Liver (tissue), 9 donors: Measurements from ENCODE around the gene ZDHHC8. TPM values are rescaled to one million over a fixed set of nuclear protein-coding genes. Genes with fewer than 3 reads are reported as not detected.

ENCODE experiments used
- DNase-seq: peaks from one replicate; pipeline ENCODE4 v3.0.0-alpha.2; 2017; ENCODE audit warnings: low spot score
- H3K27ac ChIP-seq, 2 donors: one replicate each; pipeline ENCODE4 v1.7.0; 2013; ENCODE audit warnings: inconsistent platforms in 2 of 2, low read length in 2 of 2, control low read depth in 1 of 2, low read depth in 1 of 2, mild to moderate bottlenecking in 1 of 2
- H3K27me3 ChIP-seq, 4 donors: one replicate each; pipeline versions ENCODE4 v1.6.1 to v1.7.0; 2013; ENCODE audit warnings: low read length in 3 of 4, inconsistent platforms in 1 of 4, mild to moderate bottlenecking in 1 of 4, moderate library complexity in 1 of 4; ENCODE audit not compliant: control insufficient read depth in 4 of 4, insufficient read depth in 4 of 4
- H3K36me3 ChIP-seq, 4 donors: one replicate each; pipeline versions ENCODE4 v1.6.1 to v1.7.0; 2013; ENCODE audit warnings: low read length in 3 of 4, mild to moderate bottlenecking in 3 of 4, low read depth in 1 of 4, moderate library complexity in 1 of 4; ENCODE audit not compliant: control insufficient read depth in 4 of 4, insufficient read depth in 3 of 4
- H3K4me1 ChIP-seq, 4 donors: one replicate each; pipeline versions ENCODE4 v1.6.1 to v1.7.0; 2013; ENCODE audit warnings: low read length in 3 of 4, mild to moderate bottlenecking in 3 of 4, moderate library complexity in 1 of 4; ENCODE audit not compliant: control insufficient read depth in 4 of 4, insufficient read depth in 4 of 4
- H3K4me3 ChIP-seq, 3 donors: one replicate each; pipeline versions ENCODE4 v1.6.1 to v1.7.0; 2013; ENCODE audit warnings: low read length in 3 of 3, control low read depth in 1 of 3, low read depth in 1 of 3, mild to moderate bottlenecking in 1 of 3
- H3K9ac ChIP-seq, 2 donors: one replicate each; pipeline ENCODE4 v1.7.0; 2013; ENCODE audit warnings: low read length in 2 of 2, mild to moderate bottlenecking in 2 of 2, moderate library complexity in 2 of 2, control low read depth in 1 of 2, low read depth in 1 of 2
- H3K9me3 ChIP-seq, 4 donors: one replicate each; pipeline versions ENCODE4 v1.6.1 to v1.7.0; 2013; ENCODE audit warnings: low read length in 3 of 4; ENCODE audit not compliant: control insufficient read depth in 4 of 4
- CTCF ChIP-seq: fragments of 150-350 bp; IDR thresholded peaks from 2 replicates; pipeline ENCODE4 v1.5.1; 2017; ENCODE audit warnings: improper control_type of control experiment, low read depth, low read length; ENCODE audit not compliant: missing input control
- EGR1 ChIP-seq, 2 donors: IDR thresholded peaks; 2 replicates each; pipeline ENCODE4 v1.6.1; 2016 to 2018; ENCODE audit warnings: antibody characterized with exemption in 2 of 2, low read depth in 2 of 2
- FOXA1 ChIP-seq: IDR thresholded peaks from 2 replicates; pipeline ENCODE4 v1.6.1; 2016; ENCODE audit warnings: antibody characterized with exemption
- FOXA2 ChIP-seq: IDR thresholded peaks from 2 replicates; pipeline ENCODE4 v1.6.1; 2016; ENCODE audit warnings: antibody characterized with exemption
- GABPA ChIP-seq, 2 donors: IDR thresholded peaks in 1 of 2; conservative IDR thresholded peaks in 1 of 2; 2 replicates each; pipeline ENCODE4 v1.6.1; 2016; ENCODE audit warnings: antibody characterized with exemption in 2 of 2, mild to moderate bottlenecking in 1 of 2, moderate library complexity in 1 of 2
- HNF4A ChIP-seq, 2 donors: conservative IDR thresholded peaks; 2 replicates each; pipeline ENCODE4 v1.6.1; 2016; ENCODE audit warnings: antibody characterized with exemption in 2 of 2, mild to moderate bottlenecking in 2 of 2
- HNF4G ChIP-seq: IDR thresholded peaks from 2 replicates; pipeline ENCODE4 v1.6.1; 2016; ENCODE audit warnings: antibody characterized with exemption
- JUND ChIP-seq, 2 donors: IDR thresholded peaks; 2 replicates each; pipeline ENCODE4 v1.6.1; 2016; ENCODE audit warnings: antibody characterized with exemption in 2 of 2
- MAX ChIP-seq: IDR thresholded peaks from 2 replicates; pipeline ENCODE4 v1.6.1; 2016; ENCODE audit warnings: antibody characterized with exemption
- NR2F2 ChIP-seq: IDR thresholded peaks from 2 replicates; pipeline ENCODE4 v1.6.1; 2016; ENCODE audit warnings: antibody characterized with exemption
- RAD21 ChIP-seq, 2 donors: IDR thresholded peaks; 2 replicates each; pipeline ENCODE4 v1.6.1; 2016; ENCODE audit warnings: antibody characterized with exemption in 2 of 2, mild to moderate bottlenecking in 2 of 2
- RXRA ChIP-seq, 2 donors: IDR thresholded peaks; 2 replicates each; pipeline ENCODE4 v1.6.1; 2017 to 2018; ENCODE audit warnings: antibody characterized with exemption in 2 of 2, mild to moderate bottlenecking in 1 of 2
- SP1 ChIP-seq: IDR thresholded peaks from 2 replicates; pipeline ENCODE4 v1.6.1; 2018; ENCODE audit warnings: antibody characterized with exemption, mild to moderate bottlenecking
- TAF1 ChIP-seq: conservative IDR thresholded peaks from 2 replicates; pipeline ENCODE4 v1.6.1; 2016; ENCODE audit warnings: antibody characterized with exemption, mild to moderate bottlenecking
- YY1 ChIP-seq: IDR thresholded peaks from 2 replicates; pipeline ENCODE4 v1.6.1; 2016; ENCODE audit warnings: antibody characterized with exemption, mild to moderate bottlenecking
- ZBTB33 ChIP-seq: IDR thresholded peaks from 2 replicates; pipeline ENCODE4 v1.6.1; 2016; ENCODE audit warnings: antibody characterized with exemption
- WGBS: extraction: QIAGEN DNeasy Blood & Tissue Kit; methylation state at CpG from one replicate; pipeline ENCODE4 v1.1.7; 2013; 5-methylcytosine and 5-hydroxymethylcytosine counted together
- polyA plus RNA-seq, 2 donors: library from polyadenylated mRNA; stranded (reverse) in 1 of 2; unstranded in 1 of 2; fragments of 200-250 nt in 1 of 2; fragments of >200 nt in 1 of 2; fragmentation: Nextera tagmentation in 1 of 2; extraction: Ambion mirVana in 1 of 2; gene quantifications; one replicate each; pipeline versions ENCODE4 v1.2.1 to v1.2.3, GENCODE V29; 2013 to 2015
- total RNA-seq, 2 donors: library from RNA; depleted of rRNA; stranded (reverse); fragments of >200 nt; gene quantifications; one replicate each; pipeline ENCODE4 v1.2.3, GENCODE V29; 2014
- TF ChIP-seq, protein P1 (sequence below): IDR thresholded peaks from 2 replicates; pipeline ENCODE4 v1.6.1; 2016; ENCODE audit warnings: antibody characterized with exemption
- TF ChIP-seq, protein P2 (sequence below): IDR thresholded peaks from 2 replicates; pipeline ENCODE4 v1.6.1; 2016; ENCODE audit warnings: antibody characterized with exemption, mild to moderate bottlenecking
- donor health status: healthy.
- donor health status: healthy.
- donor health status: healthy.
- donor health status: healthy.
- donor health status: healthy.

The ZDHHC8 gene
- total and polyA plus RNA-seq, 4 donors: 2.9 to 11.8 (median 6.8) TPM

DNA sequence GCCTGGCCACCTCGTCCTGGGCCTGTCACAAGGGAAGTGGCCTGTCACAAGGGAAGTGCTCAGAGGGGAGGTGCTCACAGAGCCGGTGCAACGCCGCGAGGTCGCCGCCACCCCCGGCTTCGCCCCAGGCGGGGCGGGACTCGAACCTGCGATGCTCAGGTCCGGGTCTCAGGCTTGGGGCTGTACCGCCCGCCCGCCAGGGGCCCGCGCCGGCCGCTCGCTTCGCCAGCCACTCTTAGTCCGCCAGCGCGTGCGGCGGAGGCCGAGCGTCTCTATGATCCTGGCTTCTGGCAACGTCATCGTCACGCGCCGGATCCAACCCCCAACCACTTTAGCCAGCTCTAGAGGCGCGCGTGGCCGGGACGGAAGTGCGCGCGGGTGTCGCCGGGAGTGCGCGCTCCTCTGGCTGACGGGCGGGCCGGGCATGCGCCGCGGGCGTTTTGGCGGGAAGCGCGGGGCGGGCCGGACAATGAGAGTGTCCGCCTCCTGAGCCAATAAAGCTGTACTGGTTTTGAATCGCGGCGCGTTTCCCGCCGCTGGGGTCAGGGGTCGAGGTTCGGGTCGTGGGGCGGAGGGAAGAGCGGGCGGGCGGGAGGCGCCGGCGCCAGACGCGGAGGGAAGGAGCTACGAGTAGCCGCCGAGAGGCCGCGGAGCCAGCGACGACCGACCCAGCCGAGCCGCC is 14.5 kb upstream of the ZDHHC8 start, which contains the start of gene TRMT2A:
Gene TRMT2A, minus strand, starts transcription at position 276 of the 682 bp plus-strand sequence. CDS start 320 bp downstream, outside the sequence.
- no peaks in the 10 kb centered on the region for H3K27me3 ChIP-seq
- TF ChIP-seq EGR1 (IDR thresholded peaks at IDR 0.05; ENCODE audit: low read depth in 2 of 2) (peak in 1 of 2 donors; percentile 21), GABPA (IDR thresholded peaks at IDR 0.05 in 1 of 2, conservative IDR thresholded peaks at IDR 0.05 in 1 of 2) (peak in 1 of 2 donors; percentile 90), JUND (IDR thresholded peaks at IDR 0.05) (no peak), RAD21 (IDR thresholded peaks at IDR 0.05) (peak in 1 of 2 donors; percentile 37), HNF4G (peak; percentile 59), FOXA1 (peak; percentile 69), HNF4A (conservative IDR thresholded peaks at IDR 0.05) (peak; percentile 81 to 82), NR2F2 (peak; percentile 97), MAX (no peak), CTCF (no peak), ZBTB33 (no peak), YY1 (peak; percentile 31), SP1 (peak; percentile 71), FOXA2 (peak; percentile 21), RXRA (IDR thresholded peaks at IDR 0.05) (peak; percentile 68 to 75), TAF1 (no peak)
- TF ChIP-seq, protein P1, sequence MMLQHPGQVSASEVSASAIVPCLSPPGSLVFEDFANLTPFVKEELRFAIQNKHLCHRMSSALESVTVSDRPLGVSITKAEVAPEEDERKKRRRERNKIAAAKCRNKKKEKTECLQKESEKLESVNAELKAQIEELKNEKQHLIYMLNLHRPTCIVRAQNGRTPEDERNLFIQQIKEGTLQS: no peak
- TF ChIP-seq, protein P2, sequence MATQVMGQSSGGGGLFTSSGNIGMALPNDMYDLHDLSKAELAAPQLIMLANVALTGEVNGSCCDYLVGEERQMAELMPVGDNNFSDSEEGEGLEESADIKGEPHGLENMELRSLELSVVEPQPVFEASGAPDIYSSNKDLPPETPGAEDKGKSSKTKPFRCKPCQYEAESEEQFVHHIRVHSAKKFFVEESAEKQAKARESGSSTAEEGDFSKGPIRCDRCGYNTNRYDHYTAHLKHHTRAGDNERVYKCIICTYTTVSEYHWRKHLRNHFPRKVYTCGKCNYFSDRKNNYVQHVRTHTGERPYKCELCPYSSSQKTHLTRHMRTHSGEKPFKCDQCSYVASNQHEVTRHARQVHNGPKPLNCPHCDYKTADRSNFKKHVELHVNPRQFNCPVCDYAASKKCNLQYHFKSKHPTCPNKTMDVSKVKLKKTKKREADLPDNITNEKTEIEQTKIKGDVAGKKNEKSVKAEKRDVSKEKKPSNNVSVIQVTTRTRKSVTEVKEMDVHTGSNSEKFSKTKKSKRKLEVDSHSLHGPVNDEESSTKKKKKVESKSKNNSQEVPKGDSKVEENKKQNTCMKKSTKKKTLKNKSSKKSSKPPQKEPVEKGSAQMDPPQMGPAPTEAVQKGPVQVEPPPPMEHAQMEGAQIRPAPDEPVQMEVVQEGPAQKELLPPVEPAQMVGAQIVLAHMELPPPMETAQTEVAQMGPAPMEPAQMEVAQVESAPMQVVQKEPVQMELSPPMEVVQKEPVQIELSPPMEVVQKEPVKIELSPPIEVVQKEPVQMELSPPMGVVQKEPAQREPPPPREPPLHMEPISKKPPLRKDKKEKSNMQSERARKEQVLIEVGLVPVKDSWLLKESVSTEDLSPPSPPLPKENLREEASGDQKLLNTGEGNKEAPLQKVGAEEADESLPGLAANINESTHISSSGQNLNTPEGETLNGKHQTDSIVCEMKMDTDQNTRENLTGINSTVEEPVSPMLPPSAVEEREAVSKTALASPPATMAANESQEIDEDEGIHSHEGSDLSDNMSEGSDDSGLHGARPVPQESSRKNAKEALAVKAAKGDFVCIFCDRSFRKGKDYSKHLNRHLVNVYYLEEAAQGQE: peak; percentile 59
- DNase-seq: peak; percentile 95
- H3K4me1 ChIP-seq: peaks cover 10 to 57% (median 36%) of the 10 kb centered on the region in 4 donors
- H3K4me3 ChIP-seq: peak within 1 kb of the TSS; percentile 91 to 98 (median 96)
- H3K27ac ChIP-seq: peak within 1 kb of the TSS; percentile 84 to 92
- H3K9me3 ChIP-seq: no peaks in the 10 kb centered on the region
- H3K9ac ChIP-seq: peak within 1 kb of the TSS; percentile 86 to 93
- WGBS: under 1% methylated on average over 88 of the region's 88 CpGs
- H3K36me3 ChIP-seq: peaks cover 23 to 49% (median 31%) of the 10 kb centered on the region in 4 donors
